ENCODE results near the gene FAM83D. TPM values are rescaled to one million over a fixed set of nuclear protein-coding genes. Genes with fewer than 3 reads are reported as not detected.

Gene FAM83D
- total RNA-seq, 1 experiment from 2014 or later, result 66.9 TPM

DNA sequence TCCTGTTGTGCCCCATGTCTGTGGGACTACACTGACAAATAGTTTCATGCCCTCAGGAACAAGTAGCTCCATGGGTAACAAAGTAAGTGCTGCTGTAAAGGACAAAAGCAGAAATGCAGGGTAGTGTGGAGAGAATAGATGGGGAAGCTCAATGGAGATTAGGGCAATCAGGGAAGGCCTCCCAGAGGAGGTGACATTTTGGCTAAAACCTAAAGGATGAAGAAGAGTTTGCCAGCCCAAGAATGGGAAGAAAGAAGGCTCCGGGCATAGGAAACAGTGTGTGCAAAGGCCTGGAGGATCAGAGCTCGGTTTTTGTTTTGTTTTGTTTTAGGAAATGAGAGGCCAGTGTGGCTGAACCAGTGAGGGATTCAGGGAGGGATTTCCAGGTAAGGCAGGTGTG, 43.6 kb upstream of the FAM83D start:
- H3K27ac Mint-ChIP-seq, result peak overlapping the region; percentile 7
- ATAC-seq (no peak), DNase-seq (ENCODE audit: low spot score) (no peak)
- H3K9me3 Mint-ChIP-seq, result no peaks in the 10 kb centered on the region
- ChIA-PET CTCF (interaction anchor here (1.3 to 4.3 kb wide), 3 partner anchors 11 to 151 kb away, joined by 4 to 46 read pairs (median 8); partner anchors contain the start of gene FAM83D), POLR2A (no interaction called here)
- no peaks in the 10 kb centered on the region for H3K36me3 Mint-ChIP-seq
- H3K27me3 Mint-ChIP-seq (ENCODE audit: low read depth), result no peaks in the 10 kb centered on the region; the same call in 1 of the 2 replicates
- peaks cover 20% of the 10 kb centered on the region for H3K4me1 Mint-ChIP-seq
- H3K4me3 Mint-ChIP-seq, result no peak overlapping the region
- TF ChIP-seq, protein P1, sequence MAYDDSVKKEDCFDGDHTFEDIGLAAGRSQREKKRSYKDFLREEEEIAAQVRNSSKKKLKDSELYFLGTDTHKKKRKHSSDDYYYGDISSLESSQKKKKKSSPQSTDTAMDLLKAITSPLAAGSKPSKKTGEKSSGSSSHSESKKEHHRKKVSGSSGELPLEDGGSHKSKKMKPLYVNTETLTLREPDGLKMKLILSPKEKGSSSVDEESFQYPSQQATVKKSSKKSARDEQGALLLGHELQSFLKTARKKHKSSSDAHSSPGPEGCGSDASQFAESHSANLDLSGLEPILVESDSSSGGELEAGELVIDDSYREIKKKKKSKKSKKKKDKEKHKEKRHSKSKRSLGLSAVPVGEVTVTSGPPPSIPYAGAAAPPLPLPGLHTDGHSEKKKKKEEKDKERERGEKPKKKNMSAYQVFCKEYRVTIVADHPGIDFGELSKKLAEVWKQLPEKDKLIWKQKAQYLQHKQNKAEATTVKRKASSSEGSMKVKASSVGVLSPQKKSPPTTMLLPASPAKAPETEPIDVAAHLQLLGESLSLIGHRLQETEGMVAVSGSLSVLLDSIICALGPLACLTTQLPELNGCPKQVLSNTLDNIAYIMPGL (CRISPR knock-in tag; IDR thresholded peaks at IDR 0.05), result no peak
- TF ChIP-seq MXD4 (CRISPR knock-in tag; IDR thresholded peaks at IDR 0.05; ENCODE audit: borderline replicate concordance) (no peak), MYBL2 (CRISPR knock-in tag; IDR thresholded peaks at IDR 0.05) (no peak), CREB1 (CRISPR knock-in tag; IDR thresholded peaks at IDR 0.05) (no peak), JUN (CRISPR knock-in tag; IDR thresholded peaks at IDR 0.05) (no peak), RELA (CRISPR knock-in tag; IDR thresholded peaks at IDR 0.05; ENCODE audit: borderline replicate concordance) (no peak), CREM (CRISPR knock-in tag; IDR thresholded peaks at IDR 0.05) (no peak), FOXP1 (CRISPR knock-in tag; IDR thresholded peaks at IDR 0.05; ENCODE audit: borderline replicate concordance) (no peak), NFYB (CRISPR knock-in tag; conservative IDR thresholded peaks at IDR 0.05; ENCODE audit: low read depth) (no peak)
- TF ChIP-seq, protein P2, sequence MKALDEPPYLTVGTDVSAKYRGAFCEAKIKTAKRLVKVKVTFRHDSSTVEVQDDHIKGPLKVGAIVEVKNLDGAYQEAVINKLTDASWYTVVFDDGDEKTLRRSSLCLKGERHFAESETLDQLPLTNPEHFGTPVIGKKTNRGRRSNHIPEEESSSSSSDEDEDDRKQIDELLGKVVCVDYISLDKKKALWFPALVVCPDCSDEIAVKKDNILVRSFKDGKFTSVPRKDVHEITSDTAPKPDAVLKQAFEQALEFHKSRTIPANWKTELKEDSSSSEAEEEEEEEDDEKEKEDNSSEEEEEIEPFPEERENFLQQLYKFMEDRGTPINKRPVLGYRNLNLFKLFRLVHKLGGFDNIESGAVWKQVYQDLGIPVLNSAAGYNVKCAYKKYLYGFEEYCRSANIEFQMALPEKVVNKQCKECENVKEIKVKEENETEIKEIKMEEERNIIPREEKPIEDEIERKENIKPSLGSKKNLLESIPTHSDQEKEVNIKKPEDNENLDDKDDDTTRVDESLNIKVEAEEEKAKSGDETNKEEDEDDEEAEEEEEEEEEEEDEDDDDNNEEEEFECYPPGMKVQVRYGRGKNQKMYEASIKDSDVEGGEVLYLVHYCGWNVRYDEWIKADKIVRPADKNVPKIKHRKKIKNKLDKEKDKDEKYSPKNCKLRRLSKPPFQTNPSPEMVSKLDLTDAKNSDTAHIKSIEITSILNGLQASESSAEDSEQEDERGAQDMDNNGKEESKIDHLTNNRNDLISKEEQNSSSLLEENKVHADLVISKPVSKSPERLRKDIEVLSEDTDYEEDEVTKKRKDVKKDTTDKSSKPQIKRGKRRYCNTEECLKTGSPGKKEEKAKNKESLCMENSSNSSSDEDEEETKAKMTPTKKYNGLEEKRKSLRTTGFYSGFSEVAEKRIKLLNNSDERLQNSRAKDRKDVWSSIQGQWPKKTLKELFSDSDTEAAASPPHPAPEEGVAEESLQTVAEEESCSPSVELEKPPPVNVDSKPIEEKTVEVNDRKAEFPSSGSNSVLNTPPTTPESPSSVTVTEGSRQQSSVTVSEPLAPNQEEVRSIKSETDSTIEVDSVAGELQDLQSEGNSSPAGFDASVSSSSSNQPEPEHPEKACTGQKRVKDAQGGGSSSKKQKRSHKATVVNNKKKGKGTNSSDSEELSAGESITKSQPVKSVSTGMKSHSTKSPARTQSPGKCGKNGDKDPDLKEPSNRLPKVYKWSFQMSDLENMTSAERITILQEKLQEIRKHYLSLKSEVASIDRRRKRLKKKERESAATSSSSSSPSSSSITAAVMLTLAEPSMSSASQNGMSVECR (CRISPR knock-in tag; IDR thresholded peaks at IDR 0.05; ENCODE audit: borderline replicate concordance), result no peak
- TF ChIP-seq, protein P3, sequence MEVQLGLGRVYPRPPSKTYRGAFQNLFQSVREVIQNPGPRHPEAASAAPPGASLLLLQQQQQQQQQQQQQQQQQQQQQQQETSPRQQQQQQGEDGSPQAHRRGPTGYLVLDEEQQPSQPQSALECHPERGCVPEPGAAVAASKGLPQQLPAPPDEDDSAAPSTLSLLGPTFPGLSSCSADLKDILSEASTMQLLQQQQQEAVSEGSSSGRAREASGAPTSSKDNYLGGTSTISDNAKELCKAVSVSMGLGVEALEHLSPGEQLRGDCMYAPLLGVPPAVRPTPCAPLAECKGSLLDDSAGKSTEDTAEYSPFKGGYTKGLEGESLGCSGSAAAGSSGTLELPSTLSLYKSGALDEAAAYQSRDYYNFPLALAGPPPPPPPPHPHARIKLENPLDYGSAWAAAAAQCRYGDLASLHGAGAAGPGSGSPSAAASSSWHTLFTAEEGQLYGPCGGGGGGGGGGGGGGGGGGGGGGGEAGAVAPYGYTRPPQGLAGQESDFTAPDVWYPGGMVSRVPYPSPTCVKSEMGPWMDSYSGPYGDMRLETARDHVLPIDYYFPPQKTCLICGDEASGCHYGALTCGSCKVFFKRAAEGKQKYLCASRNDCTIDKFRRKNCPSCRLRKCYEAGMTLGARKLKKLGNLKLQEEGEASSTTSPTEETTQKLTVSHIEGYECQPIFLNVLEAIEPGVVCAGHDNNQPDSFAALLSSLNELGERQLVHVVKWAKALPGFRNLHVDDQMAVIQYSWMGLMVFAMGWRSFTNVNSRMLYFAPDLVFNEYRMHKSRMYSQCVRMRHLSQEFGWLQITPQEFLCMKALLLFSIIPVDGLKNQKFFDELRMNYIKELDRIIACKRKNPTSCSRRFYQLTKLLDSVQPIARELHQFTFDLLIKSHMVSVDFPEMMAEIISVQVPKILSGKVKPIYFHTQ (CRISPR knock-in tag; IDR thresholded peaks at IDR 0.05), result no peak
- TF ChIP-seq, protein P4, sequence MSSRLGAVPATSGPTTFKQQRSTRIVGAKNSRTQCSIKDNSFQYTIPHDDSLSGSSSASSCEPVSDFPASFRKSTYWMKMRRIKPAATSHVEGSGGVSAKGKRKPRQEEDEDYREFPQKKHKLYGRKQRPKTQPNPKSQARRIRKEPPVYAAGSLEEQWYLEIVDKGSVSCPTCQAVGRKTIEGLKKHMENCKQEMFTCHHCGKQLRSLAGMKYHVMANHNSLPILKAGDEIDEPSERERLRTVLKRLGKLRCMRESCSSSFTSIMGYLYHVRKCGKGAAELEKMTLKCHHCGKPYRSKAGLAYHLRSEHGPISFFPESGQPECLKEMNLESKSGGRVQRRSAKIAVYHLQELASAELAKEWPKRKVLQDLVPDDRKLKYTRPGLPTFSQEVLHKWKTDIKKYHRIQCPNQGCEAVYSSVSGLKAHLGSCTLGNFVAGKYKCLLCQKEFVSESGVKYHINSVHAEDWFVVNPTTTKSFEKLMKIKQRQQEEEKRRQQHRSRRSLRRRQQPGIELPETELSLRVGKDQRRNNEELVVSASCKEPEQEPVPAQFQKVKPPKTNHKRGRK (CRISPR knock-in tag; IDR thresholded peaks at IDR 0.05; ENCODE audit: borderline replicate concordance), result no peak
- TF ChIP-seq, protein P5, sequence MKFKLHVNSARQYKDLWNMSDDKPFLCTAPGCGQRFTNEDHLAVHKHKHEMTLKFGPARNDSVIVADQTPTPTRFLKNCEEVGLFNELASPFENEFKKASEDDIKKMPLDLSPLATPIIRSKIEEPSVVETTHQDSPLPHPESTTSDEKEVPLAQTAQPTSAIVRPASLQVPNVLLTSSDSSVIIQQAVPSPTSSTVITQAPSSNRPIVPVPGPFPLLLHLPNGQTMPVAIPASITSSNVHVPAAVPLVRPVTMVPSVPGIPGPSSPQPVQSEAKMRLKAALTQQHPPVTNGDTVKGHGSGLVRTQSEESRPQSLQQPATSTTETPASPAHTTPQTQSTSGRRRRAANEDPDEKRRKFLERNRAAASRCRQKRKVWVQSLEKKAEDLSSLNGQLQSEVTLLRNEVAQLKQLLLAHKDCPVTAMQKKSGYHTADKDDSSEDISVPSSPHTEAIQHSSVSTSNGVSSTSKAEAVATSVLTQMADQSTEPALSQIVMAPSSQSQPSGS (CRISPR knock-in tag; IDR thresholded peaks at IDR 0.05; ENCODE audit: borderline replicate concordance, low read depth), result no peak
- TF ChIP-seq, protein P6, sequence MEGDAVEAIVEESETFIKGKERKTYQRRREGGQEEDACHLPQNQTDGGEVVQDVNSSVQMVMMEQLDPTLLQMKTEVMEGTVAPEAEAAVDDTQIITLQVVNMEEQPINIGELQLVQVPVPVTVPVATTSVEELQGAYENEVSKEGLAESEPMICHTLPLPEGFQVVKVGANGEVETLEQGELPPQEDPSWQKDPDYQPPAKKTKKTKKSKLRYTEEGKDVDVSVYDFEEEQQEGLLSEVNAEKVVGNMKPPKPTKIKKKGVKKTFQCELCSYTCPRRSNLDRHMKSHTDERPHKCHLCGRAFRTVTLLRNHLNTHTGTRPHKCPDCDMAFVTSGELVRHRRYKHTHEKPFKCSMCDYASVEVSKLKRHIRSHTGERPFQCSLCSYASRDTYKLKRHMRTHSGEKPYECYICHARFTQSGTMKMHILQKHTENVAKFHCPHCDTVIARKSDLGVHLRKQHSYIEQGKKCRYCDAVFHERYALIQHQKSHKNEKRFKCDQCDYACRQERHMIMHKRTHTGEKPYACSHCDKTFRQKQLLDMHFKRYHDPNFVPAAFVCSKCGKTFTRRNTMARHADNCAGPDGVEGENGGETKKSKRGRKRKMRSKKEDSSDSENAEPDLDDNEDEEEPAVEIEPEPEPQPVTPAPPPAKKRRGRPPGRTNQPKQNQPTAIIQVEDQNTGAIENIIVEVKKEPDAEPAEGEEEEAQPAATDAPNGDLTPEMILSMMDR (IDR thresholded peaks at IDR 0.05), result no peak
